Neural progenitor cell (in vitro differentiated cells): Measurements from ENCODE around the gene C10orf67.

Source experiments
- EZH2 ChIP-seq: fragments of 200-600 bp; sonication (generic); IDR thresholded peaks from 2 replicates; pipeline ENCODE4 v1.6.1; 2017; ENCODE audit warnings: antibody characterized with exemption, mild to moderate bottlenecking, moderate library complexity
- EZH2phosphoT487 ChIP-seq: fragments of 200-600 bp; sonication (generic); IDR thresholded peaks from 2 replicates; pipeline ENCODE4 v1.6.1; 2017; ENCODE audit warnings: antibody characterized with exemption
- TF ChIP-seq, protein P1 (sequence below): fragments of 200-600 bp; sonication (generic); IDR thresholded peaks from 2 replicates; pipeline ENCODE4 v1.5.1; 2017; ENCODE audit warnings: antibody characterized with exemption, mild to moderate bottlenecking

DNA sequence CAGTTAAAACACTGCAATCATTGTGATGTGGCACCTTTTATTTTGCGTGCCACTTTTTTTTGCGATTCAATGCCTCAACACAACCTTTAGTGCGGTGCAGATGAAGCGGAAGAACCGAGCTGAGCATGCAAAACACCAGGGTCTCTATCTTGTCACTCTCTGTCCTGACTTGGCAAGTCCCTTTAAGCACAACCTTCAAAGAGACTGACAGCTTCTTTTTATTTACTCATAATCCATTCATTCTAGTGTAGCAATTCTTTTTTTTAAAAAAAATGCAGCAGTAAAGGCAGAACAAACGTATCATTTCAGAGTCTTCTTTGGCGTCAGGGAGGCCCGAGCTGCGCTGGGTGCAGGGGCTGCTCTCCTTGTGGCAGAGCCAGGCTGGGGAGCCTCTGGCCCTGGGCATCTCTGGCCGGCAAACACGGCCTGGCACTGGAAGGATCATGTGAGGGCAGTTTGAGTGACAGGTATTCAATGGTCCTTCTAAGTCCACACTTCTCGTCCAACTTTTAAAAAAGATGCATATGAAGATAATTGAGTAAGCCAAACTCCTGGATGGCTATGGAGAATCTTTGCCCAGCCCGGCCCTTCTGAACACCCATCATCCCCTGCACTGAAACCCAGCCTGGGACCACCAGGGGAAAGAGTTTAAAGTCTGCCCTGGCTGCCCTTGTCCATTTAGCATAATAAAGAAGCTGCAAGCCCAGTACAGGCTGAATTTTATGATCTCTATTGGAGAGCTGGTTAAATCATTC lies 148.6 kb downstream of the C10orf67 start:
- TF ChIP-seq, protein P1, sequence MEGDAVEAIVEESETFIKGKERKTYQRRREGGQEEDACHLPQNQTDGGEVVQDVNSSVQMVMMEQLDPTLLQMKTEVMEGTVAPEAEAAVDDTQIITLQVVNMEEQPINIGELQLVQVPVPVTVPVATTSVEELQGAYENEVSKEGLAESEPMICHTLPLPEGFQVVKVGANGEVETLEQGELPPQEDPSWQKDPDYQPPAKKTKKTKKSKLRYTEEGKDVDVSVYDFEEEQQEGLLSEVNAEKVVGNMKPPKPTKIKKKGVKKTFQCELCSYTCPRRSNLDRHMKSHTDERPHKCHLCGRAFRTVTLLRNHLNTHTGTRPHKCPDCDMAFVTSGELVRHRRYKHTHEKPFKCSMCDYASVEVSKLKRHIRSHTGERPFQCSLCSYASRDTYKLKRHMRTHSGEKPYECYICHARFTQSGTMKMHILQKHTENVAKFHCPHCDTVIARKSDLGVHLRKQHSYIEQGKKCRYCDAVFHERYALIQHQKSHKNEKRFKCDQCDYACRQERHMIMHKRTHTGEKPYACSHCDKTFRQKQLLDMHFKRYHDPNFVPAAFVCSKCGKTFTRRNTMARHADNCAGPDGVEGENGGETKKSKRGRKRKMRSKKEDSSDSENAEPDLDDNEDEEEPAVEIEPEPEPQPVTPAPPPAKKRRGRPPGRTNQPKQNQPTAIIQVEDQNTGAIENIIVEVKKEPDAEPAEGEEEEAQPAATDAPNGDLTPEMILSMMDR, result no peak
- TF ChIP-seq EZH2 (no peak), EZH2phosphoT487 (no peak)
